Tibial nerve (tissue), 4 donors: ENCODE measurements around the gene SMIM14. TPM values are rescaled to one million over a fixed set of nuclear protein-coding genes. Genes with fewer than 3 reads are reported as not detected.
"Not testable (repeated sequence)": the region's sequence is repeated elsewhere in the genome, so short reads cannot be mapped to it uniquely, and the experiment has no call there.

Experiments used
- DNase-seq, 2 donors: peaks; one replicate each; pipeline ENCODE4 v3.0.0-alpha.2; 2019; ENCODE audit warnings: low spot score in 2 of 2
- H3K27ac ChIP-seq, 4 donors: fragments of 200-600 bp; sonication (generic) in 3 of 4; one replicate each; pipeline ENCODE4 v1.5.1; 2017 to 2019; ENCODE audit warnings: mild to moderate bottlenecking in 1 of 4
- H3K27me3 ChIP-seq, 2 donors: fragments of 200-600 bp; sonication (generic) in 1 of 2; one replicate each; pipeline versions ENCODE4 v1.5.1 to v1.6.0; 2017 to 2019
- H3K36me3 ChIP-seq, 3 donors: fragments of 200-600 bp; sonication (generic); one replicate each; pipeline ENCODE4 v1.5.1; 2018 to 2019
- H3K4me1 ChIP-seq, 4 donors: fragments of 200-600 bp; sonication (generic) in 3 of 4; one replicate each; pipeline ENCODE4 v1.5.1; 2017 to 2019
- H3K4me3 ChIP-seq, 4 donors: fragments of 200-600 bp; sonication (generic) in 3 of 4; one replicate each; pipeline ENCODE4 v1.5.1; 2017 to 2019; ENCODE audit warnings: mild to moderate bottlenecking in 1 of 4, moderate library complexity in 1 of 4
- H3K9me3 ChIP-seq, 4 donors: fragments of 200-600 bp; sonication (generic) in 3 of 4; one replicate each; pipeline ENCODE4 v1.5.1; 2017 to 2019
- EP300 ChIP-seq, 2 donors: sonication (generic); formaldehyde crosslinking; IDR thresholded peaks; one replicate each; pipeline ENCODE4 v1.6.1; 2017; ENCODE audit warnings: antibody characterized with exemption in 2 of 2, mild to moderate bottlenecking in 1 of 2
- POLR2A ChIP-seq, 2 donors: fragments of 450-650 bp; IDR thresholded peaks; one replicate each; pipeline ENCODE4 v1.6.1; 2017; ENCODE audit warnings: antibody characterized with exemption in 2 of 2, mild to moderate bottlenecking in 2 of 2, moderate library complexity in 2 of 2
- WGBS, 2 donors: methylation state at CpG; one replicate each; pipeline ENCODE4 v1.1.5; 2018; 5-methylcytosine and 5-hydroxymethylcytosine counted together
- total RNA-seq, 4 donors: library from RNA; depleted of rRNA; stranded (reverse); fragments of >200 nt; gene quantifications; one replicate each; pipeline ENCODE4 v1.1.0, GENCODE V29; 2016
- TF ChIP-seq, protein P1 (sequence below), 5 experiments: fragments of 200-600 bp in 3 of 5; fragments of 450-650 bp in 2 of 5; sonication (generic) in 3 of 5; IDR thresholded peaks; one replicate each; pipeline ENCODE4 v1.5.1; 2016 to 2019; ENCODE audit warnings: antibody characterized with exemption in 5 of 5, mild to moderate bottlenecking in 3 of 5, moderate library complexity in 2 of 5

Gene SMIM14
- total RNA-seq, 4 donors from 2014 or later: 26.7 to 42.6 (median 36.2) TPM

DNA sequence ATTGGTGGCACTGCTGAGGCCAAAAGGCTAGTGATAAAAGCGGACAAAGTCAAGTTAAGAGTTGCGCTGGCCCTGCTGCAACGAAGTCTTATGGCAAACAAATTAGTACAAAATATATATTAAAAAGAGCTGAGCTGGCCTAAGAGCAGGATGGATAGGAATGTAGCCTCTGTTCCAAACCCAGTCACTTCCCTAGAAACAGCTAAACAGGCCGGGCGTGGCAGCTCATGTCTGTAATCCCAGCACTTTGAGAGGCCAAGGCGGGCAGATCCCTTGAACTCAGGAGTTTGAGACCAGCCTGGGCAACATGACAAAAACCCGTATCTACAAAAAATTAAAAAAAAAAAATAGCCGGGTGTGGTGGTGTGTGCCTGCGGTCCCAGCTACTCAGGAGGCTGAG is 79.0 kb downstream of the SMIM14 start:
- Histone ChIP-seq H3K9me3 (no peaks in the 10 kb centered on the region), H3K27ac (no peak overlapping the region), H3K27me3 (no peaks in the 10 kb centered on the region), H3K4me1 (no peaks in the 10 kb centered on the region), H3K36me3 (peaks cover 0 to 58% (median 0%) of the 10 kb centered on the region in 3 donors), H3K4me3 (no peak overlapping the region)
- WGBS, 2 donors: 91% methylated on average over 9 of the region's 9 CpGs
- TF ChIP-seq, protein P1, sequence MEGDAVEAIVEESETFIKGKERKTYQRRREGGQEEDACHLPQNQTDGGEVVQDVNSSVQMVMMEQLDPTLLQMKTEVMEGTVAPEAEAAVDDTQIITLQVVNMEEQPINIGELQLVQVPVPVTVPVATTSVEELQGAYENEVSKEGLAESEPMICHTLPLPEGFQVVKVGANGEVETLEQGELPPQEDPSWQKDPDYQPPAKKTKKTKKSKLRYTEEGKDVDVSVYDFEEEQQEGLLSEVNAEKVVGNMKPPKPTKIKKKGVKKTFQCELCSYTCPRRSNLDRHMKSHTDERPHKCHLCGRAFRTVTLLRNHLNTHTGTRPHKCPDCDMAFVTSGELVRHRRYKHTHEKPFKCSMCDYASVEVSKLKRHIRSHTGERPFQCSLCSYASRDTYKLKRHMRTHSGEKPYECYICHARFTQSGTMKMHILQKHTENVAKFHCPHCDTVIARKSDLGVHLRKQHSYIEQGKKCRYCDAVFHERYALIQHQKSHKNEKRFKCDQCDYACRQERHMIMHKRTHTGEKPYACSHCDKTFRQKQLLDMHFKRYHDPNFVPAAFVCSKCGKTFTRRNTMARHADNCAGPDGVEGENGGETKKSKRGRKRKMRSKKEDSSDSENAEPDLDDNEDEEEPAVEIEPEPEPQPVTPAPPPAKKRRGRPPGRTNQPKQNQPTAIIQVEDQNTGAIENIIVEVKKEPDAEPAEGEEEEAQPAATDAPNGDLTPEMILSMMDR (IDR thresholded peaks at IDR 0.05): no peak
- no peak for TF ChIP-seq EP300 (IDR thresholded peaks at IDR 0.05)
- no peak for TF ChIP-seq POLR2A (IDR thresholded peaks at IDR 0.05)
- DNase-seq: no peak

DNA sequence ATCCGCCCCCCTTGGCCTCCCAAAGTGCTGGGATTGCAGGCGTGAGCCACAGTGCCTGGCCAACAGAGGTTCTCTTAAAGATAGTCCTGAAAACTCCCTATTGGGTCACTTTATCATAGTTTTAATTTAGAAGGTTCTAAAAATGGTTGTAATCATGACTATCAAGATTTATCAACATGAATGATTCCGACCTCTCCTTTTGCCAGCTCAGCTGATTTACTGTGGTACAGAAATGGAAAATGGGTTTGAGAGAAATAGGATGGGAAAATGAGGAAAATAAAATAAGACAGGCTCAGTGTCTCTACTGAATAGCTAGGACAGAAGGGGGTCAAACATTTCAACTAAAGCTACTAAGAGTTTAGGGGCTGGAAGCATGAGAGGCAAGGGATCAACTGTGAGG is 83.2 kb downstream of the SMIM14 start:
- Histone ChIP-seq H3K36me3 (peaks cover 0 to 58% (median 0%) of the 10 kb centered on the region in 3 donors), H3K4me3 (no peak overlapping the region), H3K4me1 (no peaks in the 10 kb centered on the region), H3K27me3 (no peaks in the 10 kb centered on the region), H3K9me3 (no peaks in the 10 kb centered on the region), H3K27ac (no peak overlapping the region)
- TF ChIP-seq, protein P1 (IDR thresholded peaks at IDR 0.05): no peak
- TF ChIP-seq EP300 (IDR thresholded peaks at IDR 0.05) (no peak), POLR2A (IDR thresholded peaks at IDR 0.05) (no peak)
- DNase-seq: no peak
- WGBS, 2 donors: 93 to 98% methylated on average over 3 of the region's 3 CpGs

DNA sequence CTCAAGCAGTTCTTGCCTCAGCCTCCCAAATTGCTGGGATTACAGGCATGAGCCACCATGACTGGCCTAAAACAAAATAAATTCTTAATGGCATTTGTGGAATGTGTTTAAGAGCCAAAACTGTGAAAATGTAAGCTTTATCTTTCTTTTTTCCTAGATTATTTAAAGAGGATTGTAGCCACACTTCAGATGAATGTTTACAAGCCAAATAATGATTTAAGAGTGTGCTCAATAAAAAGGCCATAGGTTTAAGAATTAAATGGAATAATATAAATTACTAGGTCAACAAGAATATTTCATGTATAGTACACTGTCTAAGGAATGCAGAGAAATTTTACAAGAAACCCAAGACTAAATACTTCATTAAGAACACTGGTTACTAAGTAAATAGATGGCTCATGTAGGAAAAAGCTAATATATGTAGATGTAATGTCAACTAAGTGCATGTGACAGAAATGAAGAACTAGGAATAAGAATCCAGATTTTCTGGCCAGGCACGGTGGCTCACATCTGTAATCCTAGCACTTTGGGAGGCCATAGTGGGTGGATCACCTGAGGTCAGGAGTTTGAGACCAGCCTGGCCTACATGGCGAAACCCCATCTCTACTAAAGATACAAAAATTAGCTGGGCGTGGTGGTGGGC is 90.1 kb downstream of the SMIM14 start:
- Histone ChIP-seq H3K9me3 (no peaks in the 10 kb centered on the region), H3K36me3 (peaks cover 0 to 23% (median 0%) of the 10 kb centered on the region in 3 donors), H3K27me3 (no peaks in the 10 kb centered on the region), H3K27ac (no peak overlapping the region), H3K4me1 (peaks cover 0 to 15% (median 2%) of the 10 kb centered on the region in 4 donors), H3K4me3 (no peak overlapping the region)
- TF ChIP-seq EP300 (IDR thresholded peaks at IDR 0.05) (no peak), POLR2A (IDR thresholded peaks at IDR 0.05) (no peak)
- TF ChIP-seq, protein P1 (IDR thresholded peaks at IDR 0.05): no peak
- 95 to 96% methylated on average over 3 of the region's 3 CpGs for WGBS, 2 donors
- DNase-seq: no peak

DNA sequence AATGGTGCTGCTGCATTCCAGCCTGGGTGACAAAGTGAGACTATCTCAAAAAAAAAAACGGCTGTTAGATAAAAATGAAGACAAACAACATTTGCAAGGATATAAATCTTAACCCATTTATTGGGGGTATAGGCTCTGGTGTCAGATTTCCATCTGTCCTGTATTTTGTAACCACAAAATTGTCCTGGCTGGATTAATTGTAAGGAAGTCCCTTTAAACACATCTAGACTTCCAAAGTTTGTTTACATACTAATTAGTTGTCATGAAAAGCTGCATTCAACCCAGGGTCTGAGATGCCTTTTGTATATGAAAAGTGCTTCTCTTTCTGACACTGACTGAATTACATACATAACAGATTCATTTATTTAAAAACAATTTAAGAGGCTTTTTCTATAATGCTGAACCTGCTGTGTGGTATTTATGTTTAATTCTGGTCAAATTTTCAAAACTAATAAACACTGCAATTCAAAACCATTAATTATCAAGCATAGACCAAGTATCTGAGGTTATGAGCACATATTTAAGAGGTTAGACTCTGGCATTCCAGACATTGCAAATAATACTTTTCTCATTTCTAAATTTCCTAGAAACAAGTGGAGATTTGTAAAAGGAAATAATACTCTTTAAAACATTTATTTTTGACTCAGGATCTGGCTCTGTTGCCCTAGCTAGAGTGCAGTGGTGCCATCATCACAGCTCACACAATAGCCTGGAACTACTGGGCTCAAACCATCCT is 93.9 kb downstream of the SMIM14 start:
- H3K27me3 ChIP-seq: no peaks in the 10 kb centered on the region
- H3K36me3 ChIP-seq: peaks cover 0 to 20% (median 0%) of the 10 kb centered on the region in 3 donors
- 17 to 32% methylated on average over 1 of the region's 1 CpG for WGBS, 2 donors
- DNase-seq: no peak
- no peak overlapping the region for H3K27ac ChIP-seq
- no peak overlapping the region for H3K4me3 ChIP-seq
- peaks cover 0 to 15% (median 2%) of the 10 kb centered on the region in 4 donors for H3K4me1 ChIP-seq
- no peaks in the 10 kb centered on the region for H3K9me3 ChIP-seq
- TF ChIP-seq EP300 (IDR thresholded peaks at IDR 0.05) (no peak), POLR2A (IDR thresholded peaks at IDR 0.05) (no peak)
- TF ChIP-seq, protein P1 (IDR thresholded peaks at IDR 0.05): no peak

DNA sequence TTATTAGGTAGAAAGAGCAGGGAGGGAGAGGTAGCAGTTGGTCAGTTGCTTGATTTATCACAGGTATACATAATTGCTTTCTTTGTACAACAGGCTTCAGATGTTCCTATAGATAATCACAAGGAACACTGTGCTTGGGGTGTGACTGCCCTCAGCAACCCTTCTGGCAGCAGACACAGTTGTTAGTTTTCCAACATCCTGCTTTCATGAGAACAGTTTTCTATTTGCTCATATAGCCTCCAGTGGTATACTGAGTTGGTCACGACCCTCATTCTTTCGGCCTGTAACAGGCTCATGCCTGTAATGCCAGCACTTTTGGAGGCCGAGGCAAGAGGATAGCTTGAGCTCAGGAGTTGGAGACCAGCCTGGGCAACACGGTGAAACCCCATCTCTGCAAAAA is 94.6 kb downstream of the SMIM14 start:
- DNase-seq, H3K4me3 ChIP-seq, H3K27ac ChIP-seq, H3K9me3 ChIP-seq, H3K27me3 ChIP-seq: not testable (repeated sequence)
- 76 to 77% methylated on average over 4 of the region's 4 CpGs for WGBS, 2 donors
- Histone ChIP-seq H3K36me3 (peaks cover 0 to 25% (median 0%) of the 10 kb centered on the region in 3 donors), H3K4me1 (peaks cover 0 to 15% (median 2%) of the 10 kb centered on the region in 4 donors)
